Left colon (tissue), 2 donors: Measurements from ENCODE around the gene TBXAS1. TPM values are rescaled to one million over a fixed set of nuclear protein-coding genes. Genes with fewer than 3 reads are reported as not detected.

Experiments used
- ATAC-seq: fragments of 200-7000 bp; cut with Tn5 transposase; one replicate; pipeline ENCODE4 v1.9.1; 2020; ENCODE audit warnings: mild to moderate bottlenecking, moderate library complexity
- DNase-seq, 2 donors: peaks; one replicate each; pipeline ENCODE4 v3.0.0-alpha.2; 2020
- intact Hi-C, 2 donors: fragments of 100-400 bp; cut with DNase I in 1 of 2; cut with micrococcal nuclease in 1 of 2; formaldehyde crosslinking; loops; one replicate each; pipeline versions ENCODE4 v1.11.2 to v1.14.0; 2022; cut with DNase I, micrococcal nuclease
- total RNA-seq, 2 donors: library from RNA; stranded (reverse); fragmentation: NEBNext Ultra II Directional; extraction: Animal tissue kit (Norgen Biotek cat#: 25700); gene quantifications; one replicate each; pipeline ENCODE4 v1.2.1, GENCODE V29; 2021
- donor health status: DM: no; HTN: no; CAD: no.
- donor health status: DM: yes; HTN: yes; CAD: no.

TBXAS1 gene
- total RNA-seq, 2 donors from 2014 or later: 8.4 to 10.3 TPM

DNA sequence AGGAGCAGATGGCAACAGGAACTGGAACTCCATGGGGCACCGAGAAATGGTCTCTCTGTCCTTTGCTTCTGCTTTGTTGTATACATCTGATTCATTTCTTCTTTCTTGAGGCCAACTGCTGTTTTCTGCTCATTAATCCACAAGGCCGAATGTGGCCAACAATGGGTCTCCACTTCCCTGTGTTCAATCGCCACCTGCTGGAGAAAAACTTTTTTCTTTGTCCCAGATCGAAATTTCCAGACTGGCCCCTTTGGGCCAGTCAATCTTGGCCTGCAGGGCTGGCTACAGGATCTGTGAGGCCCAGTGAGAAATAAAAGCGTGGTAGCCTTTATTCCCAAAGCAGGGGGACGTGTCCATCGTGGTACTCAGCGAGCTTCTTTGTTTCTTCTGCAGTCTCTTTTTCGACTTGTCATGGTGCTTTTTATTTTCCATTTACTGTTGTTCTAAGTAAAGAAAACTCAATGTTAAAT, 174.9 kb downstream of the TBXAS1 start:
- ATAC-seq (peak; percentile 47), DNase-seq (peak in 1 of 2 donors; percentile 23)
- intact Hi-C loops: loop anchor here (2.0 to 10.0 kb wide), 4 partner anchors 229 to 507 kb away; partner anchors contain the start of gene HIPK2 (in 1 of the 2)

DNA sequence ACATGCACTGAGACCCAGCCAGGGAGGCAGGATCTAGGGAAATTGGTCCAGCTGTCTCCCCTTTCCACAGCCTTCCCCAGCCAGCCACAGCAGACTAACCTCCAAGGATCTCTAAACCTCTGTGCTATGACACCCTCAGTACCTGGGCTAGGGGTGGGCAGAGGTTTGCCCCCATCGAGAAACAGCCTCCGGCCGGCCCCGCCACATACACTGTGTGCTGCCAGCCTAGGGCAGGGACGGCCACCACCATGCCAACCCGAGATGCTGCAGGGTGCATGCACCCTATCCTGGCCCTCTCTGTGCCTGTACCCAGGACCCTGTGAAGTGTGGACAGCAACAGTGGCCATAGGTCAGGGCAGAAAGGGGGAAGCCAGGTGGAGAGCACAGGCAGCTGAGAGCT, 175.6 kb downstream of the TBXAS1 start:
- DNase-seq (peak in 1 of 2 donors; percentile 17), ATAC-seq (no peak)
- intact Hi-C loops: loop anchor here (5.0 to 10.0 kb wide), 3 partner anchors 230 to 507 kb away; partner anchors contain the start of gene HIPK2 (in 1 of the 2)

DNA sequence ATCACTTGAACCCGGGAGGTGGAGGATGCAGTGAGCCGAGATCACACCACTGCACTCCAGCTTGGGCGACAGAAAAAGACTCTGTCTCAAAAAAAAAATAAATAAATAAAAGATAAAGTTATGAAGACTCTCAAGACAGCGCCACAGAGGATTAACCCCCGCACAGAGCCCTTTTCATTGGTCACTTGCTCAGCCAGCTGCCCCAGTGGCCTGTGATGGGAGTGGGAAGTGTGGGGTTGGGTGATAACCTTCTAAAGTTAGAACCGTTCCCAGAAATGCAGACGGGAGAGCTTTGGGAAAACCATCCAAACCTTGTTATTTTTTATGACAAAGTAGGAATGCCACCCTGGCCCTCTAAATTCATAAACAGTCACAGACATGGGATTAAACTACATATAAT, 176.3 kb downstream of the TBXAS1 start:
- no peak for DNase-seq
- intact Hi-C loops: loop anchor here (10.0 kb wide), 2 partner anchors 231 to 361 kb away; partner anchors contain the start of gene HIPK2 (in 1 of the 2)
- no peak for ATAC-seq

- intact Hi-C loops: loop anchor here (10.0 kb wide), 2 partner anchors 231 to 361 kb away; partner anchors contain the start of gene HIPK2 (in 1 of the 2)
- ATAC-seq: peak; percentile 37
- DNase-seq: peak; percentile 26 to 30
Measured at GRCh38 chr7:140005754-140006503, 176.9 kb downstream of the TBXAS1 start.

GRCh38 chr7:140006600-140006999, 177.5 kb downstream of the TBXAS1 start:
- no peak for ATAC-seq
- intact Hi-C loops: loop anchor here (10.0 kb wide), 2 partner anchors 232 to 362 kb away; partner anchors contain the start of gene HIPK2 (in 1 of the 2)
- no peak for DNase-seq

DNA sequence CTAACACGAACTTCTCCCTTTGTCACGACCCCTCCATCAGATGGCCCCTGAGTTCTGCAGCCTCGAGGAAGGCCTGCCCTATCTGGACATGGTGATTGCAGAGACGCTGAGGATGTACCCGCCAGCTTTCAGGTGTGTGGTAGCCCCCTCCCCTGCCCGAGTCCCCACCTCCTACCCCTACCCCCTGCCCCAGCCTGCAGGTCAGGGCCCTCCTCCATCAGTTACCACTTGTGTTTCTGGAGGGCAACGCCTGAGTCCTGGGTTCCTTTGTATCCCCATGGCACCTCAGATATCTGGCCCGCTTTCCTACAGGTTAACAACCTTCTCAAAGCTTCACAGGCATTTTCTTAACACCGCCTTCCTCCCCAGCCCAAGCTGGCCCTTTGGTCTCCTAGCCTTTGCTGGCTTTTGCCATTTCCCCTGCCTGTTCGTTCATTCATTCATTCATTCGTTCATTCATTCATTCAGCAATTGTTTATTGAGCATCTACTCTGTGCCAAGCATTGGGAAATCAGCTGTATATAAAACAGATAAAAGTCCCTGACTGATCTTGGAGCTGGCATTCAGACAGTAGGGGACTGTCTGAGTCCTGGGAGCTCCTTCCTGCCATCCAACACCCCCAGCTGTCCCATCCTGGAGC, 178.1 kb downstream of the TBXAS1 start:
- intact Hi-C loops: loop anchor here (10.0 kb wide), 2 partner anchors 232 to 362 kb away; partner anchors contain the start of gene HIPK2 (in 1 of the 2)
- DNase-seq (peak in 1 of 2 donors; percentile 13), ATAC-seq (no peak)

DNA sequence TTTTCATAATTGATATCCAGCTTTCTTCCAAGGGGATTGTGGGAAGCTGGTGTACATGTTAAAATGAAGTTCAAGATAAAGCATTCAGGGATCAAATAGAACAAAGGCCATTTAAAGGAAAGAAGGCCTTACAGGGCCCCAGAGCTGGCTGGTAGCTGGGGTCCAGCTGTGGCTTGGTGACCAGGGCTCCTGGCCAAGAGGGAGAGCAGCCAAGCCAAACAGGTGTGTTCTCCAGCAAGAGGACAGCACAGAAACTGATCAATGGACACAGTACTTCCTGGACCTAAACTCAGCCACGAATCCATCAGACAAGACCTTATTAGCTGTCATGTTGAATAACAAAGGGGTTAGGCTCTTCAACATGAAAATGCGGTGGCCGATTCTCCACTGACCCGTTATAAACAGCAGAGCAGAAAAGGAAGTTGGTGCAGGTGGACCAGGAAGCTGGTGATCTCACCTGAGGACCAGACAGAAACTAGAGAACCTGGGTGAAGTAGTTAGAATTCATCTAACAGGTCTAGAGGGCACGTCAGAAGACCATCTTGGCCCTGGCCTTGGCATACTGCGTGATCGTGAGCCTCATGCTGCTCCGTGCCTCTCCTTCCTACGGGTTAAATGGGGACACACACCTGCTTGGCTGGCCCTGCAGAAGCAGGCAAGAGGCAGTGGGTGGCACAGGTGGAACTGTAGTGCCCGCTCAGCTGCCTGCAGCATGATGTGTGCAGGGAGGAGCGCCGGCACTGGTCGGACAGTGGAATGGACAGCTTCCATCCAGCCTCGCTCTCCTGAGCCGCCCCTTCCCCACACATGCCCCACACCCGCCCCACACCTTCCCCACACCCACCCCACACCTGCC, 179.9 kb downstream of the TBXAS1 start:
- ATAC-seq: no peak
- peak in 1 of 2 donors; percentile 10 for DNase-seq
- intact Hi-C loops: loop anchor here (10.0 kb wide), 2 partner anchors 234 to 364 kb away; partner anchors contain the start of gene HIPK2 (in 1 of the 2)

DNA sequence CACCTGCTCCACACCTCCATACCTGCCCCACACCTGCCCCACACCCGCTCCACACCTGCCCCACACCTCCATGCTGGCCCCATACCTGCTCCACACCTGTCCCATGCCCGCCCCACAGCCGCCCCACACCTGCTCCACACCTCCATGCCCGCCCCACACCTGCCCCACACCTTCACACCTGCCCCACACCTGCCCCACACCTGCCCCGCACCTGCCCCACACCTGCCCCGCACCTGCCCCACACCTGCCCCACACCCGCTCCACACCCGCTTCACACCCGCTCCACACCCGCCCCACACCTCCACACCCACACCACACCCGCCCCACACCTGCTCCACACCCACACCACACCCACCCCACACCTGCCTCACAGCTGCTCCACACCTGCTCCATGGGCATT, 180.7 kb downstream of the TBXAS1 start:
- peak; percentile 43 for ATAC-seq
- peak in 1 of 2 donors; percentile 24 for DNase-seq
- intact Hi-C loops: loop anchor here (10.0 kb wide), 2 partner anchors 235 to 365 kb away; partner anchors contain the start of gene HIPK2 (in 1 of the 2)

- ATAC-seq (no peak), DNase-seq (peak in 1 of 2 donors; percentile 8)
- intact Hi-C loops: no loop called here
Measured at GRCh38 chr7:140010194-140010895, 181.3 kb downstream of the TBXAS1 start.

- ATAC-seq (no peak), DNase-seq (peak in 1 of 2 donors; percentile 7)
- intact Hi-C loops: no loop called here
Measured at GRCh38 chr7:140013676-140014075, 184.6 kb downstream of the TBXAS1 start.

DNA sequence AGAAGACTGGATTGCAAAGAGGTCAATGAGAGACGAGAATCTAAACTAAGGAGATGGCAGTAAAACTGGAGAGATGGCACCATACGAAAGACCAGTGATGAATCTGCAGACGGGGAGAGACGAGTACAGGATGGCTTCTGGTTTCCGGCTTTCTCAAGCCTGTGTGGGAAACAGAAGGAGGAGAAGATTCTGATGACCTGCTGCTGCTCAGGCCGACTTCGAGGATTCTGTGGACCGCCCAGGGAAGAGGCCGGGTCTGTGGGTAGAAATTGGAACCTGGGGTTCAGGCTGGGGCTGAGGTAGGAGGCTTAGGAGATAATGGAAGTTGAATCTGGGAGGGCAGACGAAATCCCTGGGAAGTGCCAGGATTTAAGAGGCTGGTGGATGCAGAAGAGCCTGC, 185.1 kb downstream of the TBXAS1 start:
- intact Hi-C loops: no loop called here
- DNase-seq (peak in 1 of 2 donors; percentile 4), ATAC-seq (no peak)

GRCh38 chr7:140015471-140015970, 186.5 kb downstream of the TBXAS1 start:
- intact Hi-C loops: no loop called here
- ATAC-seq (no peak), DNase-seq (peak in 1 of 2 donors; percentile 18)

GRCh38 chr7:140016540-140016939, 187.5 kb downstream of the TBXAS1 start:
- DNase-seq (peak in 1 of 2 donors; percentile 2), ATAC-seq (no peak)
- intact Hi-C loops: no loop called here

- ATAC-seq (no peak), DNase-seq (peak in 1 of 2 donors; percentile 24)
- intact Hi-C loops: no loop called here
Measured at GRCh38 chr7:140017034-140017433, 188.0 kb downstream of the TBXAS1 start.

DNA sequence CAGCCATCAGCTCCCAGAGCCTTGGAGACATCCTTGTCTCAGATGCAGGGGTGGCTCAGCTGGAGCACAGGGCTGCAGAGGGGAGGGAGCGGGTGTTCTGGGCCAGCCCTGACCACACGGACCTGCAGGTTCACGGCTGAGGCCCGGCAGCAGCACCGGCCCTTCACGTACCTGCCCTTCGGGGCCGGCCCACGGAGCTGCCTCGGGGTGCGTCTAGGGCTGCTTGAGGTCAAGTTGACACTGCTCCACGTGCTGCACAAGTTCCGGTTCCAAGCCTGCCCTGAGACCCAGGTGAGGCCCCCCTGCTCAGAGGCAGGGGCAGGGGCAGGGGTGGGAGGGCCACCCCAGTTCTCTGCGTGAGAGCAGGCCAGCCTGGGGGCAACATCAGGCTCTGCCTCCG, 188.5 kb downstream of the TBXAS1 start:
- peak in 1 of 2 donors; percentile 11 for DNase-seq
- no peak for ATAC-seq
- intact Hi-C loops: no loop called here

DNA sequence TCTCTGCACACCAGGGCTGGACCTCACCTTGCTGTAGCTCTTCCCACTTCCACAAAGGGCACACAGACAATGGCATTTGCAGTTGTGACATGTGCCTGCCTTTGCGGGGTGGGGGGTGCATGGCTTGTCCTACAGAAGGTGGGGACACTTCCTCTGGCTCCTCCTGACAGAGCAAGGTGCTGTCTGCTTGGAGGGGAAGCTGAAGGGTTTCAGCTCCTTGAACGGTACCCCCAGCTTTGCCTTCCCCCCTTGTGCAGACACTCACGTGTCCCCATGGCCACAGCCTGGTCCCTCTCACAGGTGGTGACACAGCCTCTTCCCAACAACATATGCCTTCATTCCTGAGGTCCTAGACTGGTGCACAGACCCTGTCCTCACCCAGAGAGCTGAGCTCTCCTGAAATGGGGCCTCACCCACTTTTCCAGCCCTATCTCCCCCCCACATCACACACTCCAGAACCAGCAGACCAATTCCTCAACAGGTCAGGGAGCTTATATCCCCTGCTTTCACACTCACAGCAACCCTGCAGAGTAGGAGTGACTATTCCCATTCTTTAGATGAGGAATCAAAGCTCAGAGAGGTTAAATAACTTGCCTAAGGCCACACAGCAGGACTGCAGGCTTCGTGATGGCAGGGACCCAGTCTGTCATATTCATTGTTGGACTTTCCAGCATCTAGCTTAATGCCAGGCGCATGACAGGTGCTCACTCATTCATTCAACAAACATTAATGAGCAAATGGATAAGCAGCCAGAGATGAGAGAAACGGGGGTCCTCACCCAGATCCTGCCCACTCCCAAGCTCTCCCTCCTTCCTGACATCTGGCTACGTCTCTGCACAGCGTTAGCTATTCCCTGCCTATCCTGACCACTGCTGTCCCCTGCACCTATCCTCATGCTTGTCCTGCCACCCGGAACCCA, 189.3 kb downstream of the TBXAS1 start:
- intact Hi-C loops: no loop called here
- no peak for ATAC-seq
- peak in 1 of 2 donors; percentile 19 for DNase-seq

DNA sequence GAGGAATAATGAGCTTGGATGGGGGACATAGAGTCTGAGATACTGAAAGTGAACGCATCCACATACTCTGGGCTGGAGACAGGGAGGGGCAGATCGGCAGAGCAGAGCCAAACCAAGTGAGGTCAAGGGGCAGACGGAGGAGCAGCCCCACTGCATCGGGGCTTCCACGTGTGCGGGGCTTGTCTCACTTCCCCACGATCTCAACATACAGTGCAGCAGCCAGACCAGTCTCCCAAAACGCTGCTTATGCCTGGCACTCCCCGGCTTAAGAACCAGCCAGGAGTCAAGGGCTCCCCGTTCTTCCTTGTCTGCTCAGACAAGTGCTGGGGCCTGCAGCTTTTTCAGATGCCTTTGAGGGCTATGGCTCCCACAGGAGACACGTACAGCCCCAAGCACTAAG, 190.1 kb downstream of the TBXAS1 start:
- DNase-seq (peak in 1 of 2 donors; percentile 5), ATAC-seq (no peak)
- intact Hi-C loops: no loop called here
